GM13977 (cell line): Measurements from ENCODE around the gene RARB.

Experiments
- DNase-seq: peaks from one replicate; pipeline ENCODE4 v3.0.0; 2012; ENCODE audit warnings: low spot score
- CTCF ChIP-seq: IDR thresholded peaks from 2 replicates; pipeline ENCODE4 v1.5.1; 2012; ENCODE audit warnings: mild to moderate bottlenecking, control low read depth; ENCODE audit not compliant: insufficient read depth; ENCODE audit errors: extremely low read depth, missing control alignments
- in situ Hi-C: fragments of 300-500 bp; cut with MboI; formaldehyde crosslinking; loops from one replicate; pipeline ENCODE4 v1.12.0; 2022; ENCODE audit warnings: low sequenced_read_pairs, low pct_unique_long_range_greater_than_20kb, mixed read lengths, inconsistent platforms; ENCODE audit not compliant: unreplicated experiment

The RARB gene

GRCh38 chr3:25576146-25576545 lies 148.1 kb downstream of the RARB start:
- DNase-seq = no peak
- TF ChIP-seq CTCF = no peak
- in situ Hi-C loops = no loop called here

- no peak for TF ChIP-seq CTCF
- DNase-seq = no peak
- in situ Hi-C loops = no loop called here
Observed at GRCh38 chr3:25576831-25577454, 148.9 kb downstream of the RARB start.

GRCh38 chr3:25578059-25578458 lies 150.0 kb downstream of the RARB start:
- in situ Hi-C loops = no loop called here
- no peak for TF ChIP-seq CTCF
- DNase-seq = no peak

- in situ Hi-C loops = no loop called here
- TF ChIP-seq CTCF = no peak
- no peak for DNase-seq
Observed at GRCh38 chr3:25580534-25580933, 152.5 kb downstream of the RARB start.

- TF ChIP-seq CTCF = no peak
- in situ Hi-C loops = no loop called here
- DNase-seq = no peak
Observed at GRCh38 chr3:25581335-25581734, 153.3 kb downstream of the RARB start.

- no peak for TF ChIP-seq CTCF
- no peak for DNase-seq
- in situ Hi-C loops = no loop called here
Observed at GRCh38 chr3:25581823-25582222, 153.8 kb downstream of the RARB start.

DNA sequence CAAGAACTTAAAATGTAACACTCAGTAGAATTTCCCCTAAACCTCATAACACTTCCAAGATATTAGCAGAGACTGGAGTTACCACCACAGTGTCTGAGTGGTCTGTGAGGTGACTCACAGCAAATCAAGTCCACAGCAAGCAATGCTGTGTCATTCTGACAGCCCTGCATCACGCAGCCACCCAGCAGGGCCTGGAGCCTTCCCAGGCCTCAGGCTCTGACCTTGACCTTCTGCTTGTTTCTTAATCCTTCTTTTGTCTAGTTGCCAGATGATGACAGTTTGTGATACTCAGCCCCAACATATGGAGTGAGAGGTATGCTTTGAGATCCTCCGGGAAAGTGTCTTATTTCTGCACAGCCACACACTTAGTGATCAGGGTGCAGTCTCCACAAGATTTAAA lies 154.2 kb downstream of the RARB start:
- DNase-seq = no peak
- in situ Hi-C loops = no loop called here
- no peak for TF ChIP-seq CTCF
